ENCODE data around the gene HSPB2. TPM values are rescaled to one million over a fixed set of nuclear protein-coding genes. Genes with fewer than 3 reads are reported as not detected.

The HSPB2 gene
- total RNA-seq, 1 experiment from 2014 or later: not detected

GRCh38 chr11:111906680-111907079, 5.9 kb upstream of the HSPB2 start:
- H3K9me3 ChIP-seq (replicated peaks): no peaks in the 10 kb centered on the region
- H3K4me3 ChIP-seq: no peak overlapping the region
- no peak for DNase-seq (ENCODE audit: low read depth in 1 of 2, low spot score in 2 of 2)
- H3K27me3 ChIP-seq (replicated peaks): no peaks in the 10 kb centered on the region
- peaks cover 3% of the 10 kb centered on the region for H3K4me1 ChIP-seq (replicated peaks)
- no peak overlapping the region for H3K27ac ChIP-seq
- no peaks in the 10 kb centered on the region for H3K36me3 ChIP-seq

GRCh38 chr11:111908639-111909305, 3.8 kb upstream of the HSPB2 start:
- Histone ChIP-seq H3K4me3 (no peak overlapping the region), H3K27ac (no peak overlapping the region)
- DNase-seq (ENCODE audit: low read depth in 1 of 2, low spot score in 2 of 2): no peak

DNA sequence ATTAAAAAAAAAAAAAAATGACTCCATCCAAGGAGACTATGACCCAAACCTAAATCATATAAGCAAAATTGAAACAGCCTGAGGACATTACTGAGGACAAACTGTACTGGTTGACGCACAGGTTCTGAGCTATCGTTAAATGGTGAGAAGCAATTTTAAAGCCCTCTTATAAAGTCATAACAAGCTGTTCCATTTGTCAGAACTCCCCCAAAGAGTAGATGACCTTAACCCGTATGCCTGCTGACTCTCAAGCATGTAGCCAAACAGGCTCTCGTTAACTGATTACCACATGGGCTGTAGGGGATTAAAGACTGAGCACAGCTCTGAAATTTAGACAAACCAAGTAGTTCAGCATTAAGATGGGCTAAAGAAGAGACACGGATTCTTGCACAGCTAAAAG, 3.2 kb upstream of the HSPB2 start:
- Histone ChIP-seq H3K4me1 (replicated peaks) (peaks cover 21% of the 10 kb centered on the region), H3K36me3 (no peaks in the 10 kb centered on the region), H3K9me3 (replicated peaks) (no peaks in the 10 kb centered on the region), H3K27ac (no peak overlapping the region), H3K4me3 (no peak overlapping the region), H3K27me3 (replicated peaks) (no peaks in the 10 kb centered on the region)
- no peak for DNase-seq (ENCODE audit: low read depth in 1 of 2, low spot score in 2 of 2)

More at GRCh38 chr11:111908639-111909305, 3.8 kb upstream of the HSPB2 start:
- H3K4me1 ChIP-seq (replicated peaks): peaks cover 15% of the 10 kb centered on the region
- H3K27me3 ChIP-seq (replicated peaks): no peaks in the 10 kb centered on the region
- H3K9me3 ChIP-seq (replicated peaks): no peaks in the 10 kb centered on the region
- no peaks in the 10 kb centered on the region for H3K36me3 ChIP-seq

DNA sequence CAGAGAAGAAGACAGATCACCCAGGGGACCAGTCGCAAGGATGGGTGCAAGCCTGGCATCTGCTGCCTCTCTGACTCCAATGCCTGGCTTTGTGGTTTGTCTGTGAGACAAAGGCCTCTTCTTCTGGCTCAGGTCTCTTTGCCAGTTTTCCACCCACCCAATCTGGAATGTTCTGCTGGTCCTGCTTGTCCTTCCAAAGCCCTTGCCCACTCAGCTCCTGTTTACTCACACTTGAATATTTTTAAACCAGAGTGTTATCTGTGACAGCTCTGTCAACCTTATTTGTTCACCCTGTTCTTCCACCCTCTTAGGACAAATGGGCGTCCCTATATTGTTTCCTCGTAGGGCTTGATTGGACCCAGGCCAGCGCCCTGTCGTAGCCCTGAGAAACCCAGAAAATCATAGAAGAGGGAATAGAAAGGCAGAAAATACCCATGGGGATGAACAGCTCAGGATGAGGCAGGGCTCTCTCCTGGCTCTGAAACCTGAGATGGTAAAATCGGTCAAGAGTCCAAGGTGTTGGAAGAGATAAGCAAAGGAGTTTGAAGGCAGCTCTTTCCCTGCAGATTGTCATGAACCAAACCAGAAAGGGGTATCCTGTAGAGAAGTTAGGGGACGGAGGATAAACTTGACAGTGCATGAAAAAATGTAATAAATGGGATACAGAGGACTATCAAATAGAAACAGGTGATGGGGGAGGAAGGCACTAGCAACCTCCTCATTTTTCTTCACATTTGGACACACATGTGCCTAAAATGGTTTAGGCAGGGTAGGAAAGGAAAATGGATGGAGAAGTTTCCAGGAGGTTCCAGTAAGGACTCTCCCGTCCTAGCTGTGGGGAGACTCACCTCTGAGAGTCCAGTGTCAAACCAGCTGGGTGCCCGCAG, 1.6 kb upstream of the HSPB2 start:
- Histone ChIP-seq H3K36me3 (no peaks in the 10 kb centered on the region), H3K9me3 (replicated peaks) (no peaks in the 10 kb centered on the region), H3K4me1 (replicated peaks) (peaks cover 24% of the 10 kb centered on the region), H3K27ac (no peak overlapping the region), H3K4me3 (no peak overlapping the region), H3K27me3 (replicated peaks) (no peaks in the 10 kb centered on the region)
- DNase-seq (ENCODE audit: low read depth in 1 of 2, low spot score in 2 of 2): no peak

DNA sequence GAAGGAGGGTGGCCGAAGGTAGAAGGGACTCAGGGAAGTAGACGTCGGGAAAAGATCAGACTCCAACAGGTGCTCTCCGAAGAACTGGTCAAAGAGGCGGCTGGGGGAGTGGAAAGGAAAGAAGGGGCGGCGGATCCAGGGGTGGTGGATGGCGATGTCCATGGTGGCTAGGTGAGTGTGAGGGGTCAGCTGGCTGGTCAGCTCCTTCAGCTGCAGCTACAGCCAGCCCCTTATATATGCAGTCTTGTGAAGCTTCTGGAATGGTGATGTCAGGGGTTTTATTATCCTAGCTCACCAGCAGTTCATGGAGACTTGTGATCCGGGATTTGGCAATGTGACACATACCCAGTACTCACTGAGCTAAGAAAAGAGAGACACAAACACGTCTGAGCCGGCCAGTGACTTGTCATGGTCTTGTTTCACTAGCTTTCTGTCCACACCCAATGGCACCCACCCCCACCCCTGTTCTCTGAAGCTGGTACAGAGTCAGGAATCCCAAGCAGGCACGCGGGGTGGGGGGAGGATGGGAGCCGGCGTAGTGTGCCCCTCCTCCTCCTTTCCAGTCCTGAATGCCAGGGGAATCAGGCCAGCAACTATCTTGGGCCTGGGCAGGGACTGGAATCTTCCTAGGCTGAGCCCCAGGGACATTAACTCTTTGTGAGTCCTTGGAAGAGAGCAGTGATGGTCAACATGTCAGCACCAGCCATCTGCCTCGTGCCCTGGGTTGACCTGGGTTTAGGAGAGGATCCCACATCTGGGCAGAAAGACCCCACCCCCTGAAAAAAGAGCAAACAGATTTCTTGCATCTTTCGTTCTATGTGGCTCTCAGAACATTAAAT, 752 bp upstream of the HSPB2 start, which contains the start of gene CRYAB:
Gene CRYAB (minus strand): TSS at position 208 of the 839 bp plus-strand sequence. CDS start 46 bp downstream, at position 162.
- DNase-seq (ENCODE audit: low read depth in 1 of 2, low spot score in 2 of 2): peak; percentile 49 to 52
- no peaks in the 10 kb centered on the region for H3K9me3 ChIP-seq (replicated peaks)
- H3K36me3 ChIP-seq: no peaks in the 10 kb centered on the region
- no peak within 1 kb of the TSS for H3K4me3 ChIP-seq
- H3K27ac ChIP-seq: no peak within 1 kb of the TSS; the same call in 1 of the 2 replicates
- peaks cover 24% of the 10 kb centered on the region for H3K4me1 ChIP-seq (replicated peaks)
- H3K27me3 ChIP-seq (replicated peaks): no peaks in the 10 kb centered on the region

DNA sequence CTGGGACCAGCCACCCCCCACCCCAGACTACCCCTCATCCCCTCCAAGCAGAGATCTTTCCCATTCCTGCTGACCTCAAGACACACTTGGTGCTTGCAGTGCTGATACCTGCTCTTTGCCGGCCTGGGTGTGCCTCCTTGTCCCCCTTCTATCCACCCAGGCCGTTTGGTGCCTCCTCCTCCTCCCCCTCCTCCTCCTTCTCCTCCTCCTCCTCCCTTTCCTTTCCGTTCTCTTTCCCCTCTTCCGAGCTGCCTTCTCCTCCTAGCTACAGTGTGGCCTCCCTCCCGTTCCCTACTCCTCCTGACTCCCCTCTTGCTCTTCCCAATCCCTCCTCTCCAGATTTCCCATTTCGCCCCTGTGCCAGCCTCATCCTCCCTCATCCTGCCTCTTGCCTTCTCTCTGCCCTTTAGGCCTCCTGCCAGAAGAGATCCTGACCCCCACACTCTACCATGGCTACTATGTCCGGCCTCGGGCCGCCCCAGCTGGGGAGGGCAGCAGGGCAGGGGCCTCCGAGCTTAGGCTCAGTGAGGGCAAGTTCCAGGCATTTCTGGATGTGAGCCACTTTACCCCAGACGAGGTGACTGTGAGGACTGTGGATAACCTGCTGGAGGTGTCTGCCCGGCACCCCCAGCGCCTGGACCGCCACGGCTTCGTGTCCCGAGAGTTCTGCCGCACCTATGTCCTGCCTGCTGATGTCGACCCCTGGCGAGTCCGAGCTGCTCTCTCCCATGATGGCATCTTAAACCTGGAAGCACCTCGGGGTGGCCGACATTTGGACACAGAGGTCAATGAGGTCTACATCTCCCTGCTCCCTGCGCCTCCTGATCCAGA, 712 bp downstream of the HSPB2 start:
- Histone ChIP-seq H3K9me3 (replicated peaks) (no peaks in the 10 kb centered on the region), H3K4me1 (replicated peaks) (peaks cover 24% of the 10 kb centered on the region), H3K36me3 (no peaks in the 10 kb centered on the region), H3K27ac (peak overlapping the region; percentile 57; the same call in 1 of the 2 replicates), H3K4me3 (no peak overlapping the region), H3K27me3 (replicated peaks) (no peaks in the 10 kb centered on the region)
- DNase-seq (ENCODE audit: low read depth in 1 of 2, low spot score in 2 of 2): no peak

- Histone ChIP-seq H3K27ac (peak overlapping the region; percentile 57), H3K4me3 (no peak overlapping the region), H3K9me3 (replicated peaks) (no peaks in the 10 kb centered on the region), H3K36me3 (no peaks in the 10 kb centered on the region), H3K4me1 (replicated peaks) (peaks cover 24% of the 10 kb centered on the region), H3K27me3 (replicated peaks) (no peaks in the 10 kb centered on the region)
- DNase-seq (ENCODE audit: low read depth in 1 of 2, low spot score in 2 of 2): peak in 1 of 2 experiments; percentile 66
These were observed 1.5 kb downstream of the HSPB2 start for GRCh38 chr11:111913997-111914396.

GRCh38 chr11:111916768-111917167, 4.2 kb downstream of the HSPB2 start:
- DNase-seq (ENCODE audit: low read depth in 1 of 2, low spot score in 2 of 2): no peak
- Histone ChIP-seq H3K4me3 (no peak overlapping the region), H3K4me1 (replicated peaks) (peaks cover 20% of the 10 kb centered on the region), H3K27me3 (replicated peaks) (no peaks in the 10 kb centered on the region), H3K9me3 (replicated peaks) (no peaks in the 10 kb centered on the region), H3K36me3 (no peaks in the 10 kb centered on the region), H3K27ac (no peak overlapping the region)

GRCh38 chr11:111917312-111917711, 4.8 kb downstream of the HSPB2 start:
- Histone ChIP-seq H3K27me3 (replicated peaks) (no peaks in the 10 kb centered on the region), H3K9me3 (replicated peaks) (no peaks in the 10 kb centered on the region), H3K27ac (no peak overlapping the region), H3K4me3 (no peak overlapping the region), H3K4me1 (replicated peaks) (peaks cover 14% of the 10 kb centered on the region), H3K36me3 (no peaks in the 10 kb centered on the region)
- no peak for DNase-seq (ENCODE audit: low read depth in 1 of 2, low spot score in 2 of 2)

- DNase-seq (ENCODE audit: low read depth in 1 of 2, low spot score in 2 of 2): no peak
- Histone ChIP-seq H3K36me3 (no peaks in the 10 kb centered on the region), H3K4me1 (replicated peaks) (peaks cover 14% of the 10 kb centered on the region), H3K4me3 (no peak overlapping the region), H3K9me3 (replicated peaks) (no peaks in the 10 kb centered on the region), H3K27me3 (replicated peaks) (no peaks in the 10 kb centered on the region), H3K27ac (no peak overlapping the region)
These were observed 5.3 kb downstream of the HSPB2 start for GRCh38 chr11:111917788-111918187.

GRCh38 chr11:111918390-111919256, 6.1 kb downstream of the HSPB2 start, which contains the start of gene C11orf52:
Gene C11orf52 (plus strand): TSS chr11:111918913. CDS start chr11:111918973, 60 bp downstream.
- H3K27me3 ChIP-seq (replicated peaks): no peaks in the 10 kb centered on the region
- H3K36me3 ChIP-seq: no peaks in the 10 kb centered on the region
- H3K9me3 ChIP-seq (replicated peaks): no peaks in the 10 kb centered on the region
- DNase-seq (ENCODE audit: low read depth in 1 of 2, low spot score in 2 of 2): no peak
- no peak within 1 kb of the TSS for H3K27ac ChIP-seq
- H3K4me3 ChIP-seq: no peak within 1 kb of the TSS
- H3K4me1 ChIP-seq (replicated peaks): peaks cover 19% of the 10 kb centered on the region

DNA sequence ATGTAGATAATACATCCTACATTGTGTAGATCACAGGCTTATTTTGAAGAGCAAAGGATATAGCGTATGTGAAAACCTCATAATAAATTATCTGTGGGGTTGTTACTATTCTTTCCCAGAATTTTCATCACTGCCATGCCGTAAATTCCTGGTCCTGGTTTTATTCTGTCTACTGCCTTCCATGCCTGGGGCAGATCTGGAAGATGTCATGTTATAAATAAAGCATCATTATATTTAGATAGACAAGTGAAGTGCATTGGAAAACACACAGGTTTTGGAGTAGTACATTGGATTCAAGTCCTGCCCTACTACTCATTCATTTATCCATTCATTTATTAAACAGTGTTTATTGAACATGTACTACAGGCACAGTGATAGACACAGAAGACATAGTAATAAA, 8.4 kb downstream of the HSPB2 start:
- no peak overlapping the region for H3K4me3 ChIP-seq
- no peaks in the 10 kb centered on the region for H3K9me3 ChIP-seq (replicated peaks)
- H3K36me3 ChIP-seq: no peaks in the 10 kb centered on the region
- peaks cover 14% of the 10 kb centered on the region for H3K4me1 ChIP-seq (replicated peaks)
- no peak overlapping the region for H3K27ac ChIP-seq
- DNase-seq (ENCODE audit: low read depth in 1 of 2, low spot score in 2 of 2): no peak
- no peaks in the 10 kb centered on the region for H3K27me3 ChIP-seq (replicated peaks)
